ENCODE data around the gene DYNC1LI1. TPM values are rescaled to one million over a fixed set of nuclear protein-coding genes. Genes with fewer than 3 reads are reported as not detected.

Gene DYNC1LI1
- total and polyA plus RNA-seq, 2 of the 4 experiments (the other 2 are of a cell fraction) = 25.2 to 30.8 TPM

DNA sequence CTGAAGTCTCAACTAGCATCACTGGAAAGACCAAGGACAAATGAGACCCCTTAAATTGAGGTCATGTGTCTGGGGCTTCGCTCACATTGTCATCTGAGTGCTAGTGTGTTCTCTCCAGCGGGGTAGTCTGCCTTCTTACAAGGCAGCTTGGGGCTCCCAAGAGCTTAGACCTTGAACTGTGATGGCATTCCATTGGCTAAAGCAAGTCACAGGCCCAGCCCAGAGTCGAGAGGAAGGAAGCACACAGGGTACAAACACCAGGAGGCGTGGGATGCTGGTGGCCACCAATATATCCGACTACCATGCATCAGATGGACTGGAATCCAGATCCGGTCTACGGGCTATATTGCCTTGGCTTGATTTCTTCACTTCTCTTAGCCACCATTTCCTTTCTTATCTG is 31.5 kb upstream of the DYNC1LI1 start:
- peaks cover 2% of the 10 kb centered on the region; the same call in 1 of the 2 replicates for H3K4me1 ChIP-seq (ENCODE audit: control insufficient read depth, insufficient read depth, low read length)
- no peak overlapping the region for H2BK5ac ChIP-seq (ENCODE audit: low read depth, low read length, poor library complexity, severe bottlenecking)
- no peak overlapping the region for H3K9ac ChIP-seq (ENCODE audit: low read depth, low read length)
- no peak overlapping the region for H4K5ac ChIP-seq (ENCODE audit: low read depth, low read length)
- no peaks in the 10 kb centered on the region for H3K79me1 ChIP-seq (ENCODE audit: low read depth in 1 of 2, low read length in 2 of 2)
- H4K91ac ChIP-seq (ENCODE audit: insufficient read depth, low read depth, low read length) = no peak overlapping the region
- DNase-seq (no peak), ATAC-seq (ENCODE audit: low read depth) (no peak)
- no peaks in the 10 kb centered on the region for H3K9me3 ChIP-seq (ENCODE audit: control insufficient read depth, insufficient read depth, low read length)
- no TSS peak for BruUV-seq (replicated peaks)
- H2AFZ ChIP-seq (replicated peaks; ENCODE audit: low read length, poor library complexity) = no peak overlapping the region
- H3K36me3 ChIP-seq (ENCODE audit: control insufficient read depth, insufficient read depth, low read length) = no peaks in the 10 kb centered on the region
- in situ Hi-C loops (cut with MboI; ENCODE audit: low sequenced_read_pairs) = no loop called here
- intact Hi-C loops (cut with micrococcal nuclease) = no loop called here
- H2BK20ac ChIP-seq (ENCODE audit: low read depth, low read length) = no peak overlapping the region
- TF ChIP-seq, protein P1, sequence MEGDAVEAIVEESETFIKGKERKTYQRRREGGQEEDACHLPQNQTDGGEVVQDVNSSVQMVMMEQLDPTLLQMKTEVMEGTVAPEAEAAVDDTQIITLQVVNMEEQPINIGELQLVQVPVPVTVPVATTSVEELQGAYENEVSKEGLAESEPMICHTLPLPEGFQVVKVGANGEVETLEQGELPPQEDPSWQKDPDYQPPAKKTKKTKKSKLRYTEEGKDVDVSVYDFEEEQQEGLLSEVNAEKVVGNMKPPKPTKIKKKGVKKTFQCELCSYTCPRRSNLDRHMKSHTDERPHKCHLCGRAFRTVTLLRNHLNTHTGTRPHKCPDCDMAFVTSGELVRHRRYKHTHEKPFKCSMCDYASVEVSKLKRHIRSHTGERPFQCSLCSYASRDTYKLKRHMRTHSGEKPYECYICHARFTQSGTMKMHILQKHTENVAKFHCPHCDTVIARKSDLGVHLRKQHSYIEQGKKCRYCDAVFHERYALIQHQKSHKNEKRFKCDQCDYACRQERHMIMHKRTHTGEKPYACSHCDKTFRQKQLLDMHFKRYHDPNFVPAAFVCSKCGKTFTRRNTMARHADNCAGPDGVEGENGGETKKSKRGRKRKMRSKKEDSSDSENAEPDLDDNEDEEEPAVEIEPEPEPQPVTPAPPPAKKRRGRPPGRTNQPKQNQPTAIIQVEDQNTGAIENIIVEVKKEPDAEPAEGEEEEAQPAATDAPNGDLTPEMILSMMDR (conservative IDR thresholded peaks at IDR 0.05; ENCODE audit: low read depth, low read length) = no peak
- H3K56ac ChIP-seq (ENCODE audit: extremely low read depth, insufficient read depth, low read length) = no peak overlapping the region
- H2AK9ac ChIP-seq (replicated peaks; ENCODE audit: low read depth, low read length, poor library complexity) = no peak overlapping the region
- POLR2A ChIA-PET (ENCODE audit: unreplicated experiment) = no interaction called here
- no peak overlapping the region for H3K4me2 ChIP-seq (ENCODE audit: low read depth, low read length)
- H3K4ac ChIP-seq (ENCODE audit: low read depth, low read length) = no peak overlapping the region
- H3K9me1 ChIP-seq (ENCODE audit: insufficient read depth, low read length) = no peaks in the 10 kb centered on the region
- H2BK120ac ChIP-seq (ENCODE audit: low read depth, low read length) = no peak overlapping the region
- H4K20me1 ChIP-seq (ENCODE audit: insufficient read depth, low read length) = no peaks in the 10 kb centered on the region
- H3K27ac ChIP-seq (ENCODE audit: insufficient read depth, low read length) = no peak overlapping the region
- H2AK5ac ChIP-seq (ENCODE audit: low read depth, low read length) = no peak overlapping the region
- H3K14ac ChIP-seq (replicated peaks; ENCODE audit: low read depth, low read length) = no peak overlapping the region
- dilution Hi-C loops (cut with HindIII; ENCODE audit: low sequenced_read_pairs, unreplicated experiment) = no loop called here
- 92% methylated on average over 3 of the region's 7 CpGs; no CpG with 5 or more reads in 1 of the 2 experiments for WGBS, 2 experiments (ENCODE audit: extremely low coverage in 2 of 2, insufficient read length in 1 of 2)
- no peak overlapping the region for H3K18ac ChIP-seq (ENCODE audit: low read depth, low read length)
- H4K8ac ChIP-seq (ENCODE audit: low read depth in 2 of 2, low read length in 2 of 2) = no peak overlapping the region
- H3K27me3 ChIP-seq (ENCODE audit: control insufficient read depth, insufficient read depth, low read length) = no peaks in the 10 kb centered on the region
- CTCF ChIA-PET = no interaction called here
- no peak overlapping the region for H3K4me3 ChIP-seq (ENCODE audit: insufficient read depth, low read depth, low read length)
- H3K23ac ChIP-seq (ENCODE audit: low read depth, low read length) = no peak overlapping the region
- no peak overlapping the region for H2BK15ac ChIP-seq (ENCODE audit: low read depth, low read length)

All from IMR-90 (cell line).